ENCODE results near the gene PDGFB.

GRCh38 chr22:39181778-39182177 lies 63.0 kb downstream of the PDGFB start:
- TF ChIP-seq SIN3A (IDR thresholded peaks at IDR 0.05; ENCODE audit: borderline replicate concordance, insufficient read depth, low read length), result no peak
- no peak for TF ChIP-seq TAF1 (IDR thresholded peaks at IDR 0.05; ENCODE audit: borderline replicate concordance, insufficient read depth, low read length)
- TF ChIP-seq REST (IDR thresholded peaks at IDR 0.05; ENCODE audit: insufficient read depth in 1 of 2, low read depth in 2 of 2, low read length in 2 of 2), result no peak
- TF ChIP-seq POLR2AphosphoS5 (IDR thresholded peaks at IDR 0.05; ENCODE audit: low read depth, low read length), result no peak
